HPDE6-E6E7 (cell line): ENCODE data around the gene LRP5.

Experiments
- DNase-seq: peaks from one replicate; pipeline ENCODE4 v3.0.0; 2011; ENCODE audit warnings: missing footprints; ENCODE audit errors: extremely low spot score

Gene LRP5

GRCh38 chr11:68312117-68312779 lies at the start of gene LRP5:
Gene LRP5, plus strand, starts transcription at chr11:68312591. Its CDS starts 124 bp downstream, at chr11:68312715.
- no peak for DNase-seq

- DNase-seq, result no peak
These were observed 48.9 kb upstream of the LRP5 start for GRCh38 chr11:68263444-68264035.

- no peak for DNase-seq
These were observed 48.1 kb upstream of the LRP5 start for GRCh38 chr11:68264244-68264643.

GRCh38 chr11:68264741-68265540 lies 47.5 kb upstream of the LRP5 start:
- DNase-seq, result no peak

- DNase-seq, result no peak
These were observed 46.1 kb upstream of the LRP5 start for GRCh38 chr11:68266121-68266891.

GRCh38 chr11:68266936-68267880 lies 45.2 kb upstream of the LRP5 start:
- no peak for DNase-seq

GRCh38 chr11:68267881-68268240 lies 44.5 kb upstream of the LRP5 start:
- no peak for DNase-seq

GRCh38 chr11:68269414-68270081 lies 42.8 kb upstream of the LRP5 start:
- DNase-seq, result no peak

GRCh38 chr11:68270196-68271022 lies 42.0 kb upstream of the LRP5 start:
- DNase-seq, result no peak

- DNase-seq, result peak; percentile 78
These were observed 41.2 kb upstream of the LRP5 start for GRCh38 chr11:68271023-68271780.

- peak; percentile 97 for DNase-seq
These were observed 40.4 kb upstream of the LRP5 start, which contains the start of gene C11orf24 for GRCh38 chr11:68271781-68272608. Gene C11orf24, minus strand, starts transcription at chr11:68271973. Its CDS starts 8,206 bp downstream, at chr11:68263767.

- no peak for DNase-seq
These were observed 39.2 kb upstream of the LRP5 start for GRCh38 chr11:68273026-68273738.

GRCh38 chr11:68274306-68274705 lies 38.1 kb upstream of the LRP5 start:
- DNase-seq, result no peak

GRCh38 chr11:68275721-68276507 lies 36.5 kb upstream of the LRP5 start:
- no peak for DNase-seq

- no peak for DNase-seq
These were observed 35.5 kb upstream of the LRP5 start for GRCh38 chr11:68276861-68277260.

GRCh38 chr11:68279676-68280075 lies 32.7 kb upstream of the LRP5 start:
- no peak for DNase-seq
